Measurements from ENCODE around the gene SEZ6L.
A peak's percentile ranks its signal among the peaks of the same experiment; 100 is the strongest.
"Not testable (repeated sequence)": the region's sequence is repeated elsewhere in the genome, so short reads cannot be mapped to it uniquely, and the experiment has no call there.

SEZ6L gene

DNA sequence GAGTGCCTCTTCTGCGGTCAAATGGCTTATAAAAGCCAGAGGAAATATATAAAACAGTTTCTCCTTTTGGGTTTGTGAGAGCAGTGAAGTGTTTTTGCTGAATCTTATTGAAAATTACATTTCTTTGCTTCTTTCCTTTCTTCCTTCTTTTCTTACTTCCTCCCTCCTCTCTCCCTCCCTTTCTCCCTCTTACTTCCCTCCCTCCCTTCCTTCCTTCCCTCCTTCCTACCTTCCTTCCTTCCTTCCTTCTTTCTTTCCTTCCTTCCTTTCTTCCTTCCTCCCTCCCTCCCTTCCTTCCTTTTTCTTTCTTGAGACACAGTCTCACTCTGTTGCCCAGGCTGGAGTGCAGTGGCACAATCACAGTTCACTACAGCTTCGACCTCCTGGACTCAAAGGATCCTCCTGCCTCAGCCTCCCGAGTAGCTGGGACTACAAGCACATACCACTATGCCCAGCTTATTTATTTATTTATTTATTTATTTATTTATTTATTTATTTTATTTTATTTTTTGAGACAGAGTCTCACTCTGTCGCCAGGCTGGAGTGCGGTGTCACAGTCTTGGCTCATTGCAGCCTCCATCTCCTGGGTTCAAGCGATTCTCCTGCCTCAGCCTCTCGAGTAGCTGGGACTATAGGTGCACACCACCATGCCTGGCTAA, 239.4 kb downstream of the SEZ6L start:
- DNase-seq (ENCODE audit: low read depth, low spot score); H3K27ac ChIP-seq: not testable (repeated sequence)

DNA sequence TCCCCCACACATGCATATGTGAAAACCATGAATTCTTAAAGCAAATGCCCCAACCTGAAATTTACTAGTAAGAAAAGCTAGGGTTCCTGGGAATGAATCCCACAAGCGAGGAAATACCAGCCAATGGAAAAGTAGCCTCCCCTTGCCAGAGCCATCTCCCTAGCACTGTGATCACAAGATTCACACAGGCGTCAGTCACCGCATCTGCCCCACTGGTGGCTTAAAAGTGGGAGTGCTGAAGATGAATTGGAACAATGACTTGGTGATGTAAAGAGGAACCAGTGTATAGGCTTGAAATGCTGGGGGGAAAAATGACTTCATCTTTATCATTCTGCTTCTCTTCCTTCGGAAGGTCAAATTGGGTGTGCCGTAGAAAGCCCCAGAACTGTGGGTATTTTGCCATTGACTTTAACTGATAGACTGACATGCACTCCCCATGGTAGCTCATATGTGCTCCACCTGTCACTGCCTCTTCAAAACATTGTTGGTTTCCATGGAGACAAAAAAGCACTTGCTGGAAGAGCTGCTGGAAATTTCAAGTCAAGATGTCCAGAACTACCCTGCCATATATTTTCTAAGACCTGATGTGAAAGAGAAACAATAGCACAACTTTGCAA, 240.6 kb downstream of the SEZ6L start:
- DNase-seq (ENCODE audit: low read depth, low spot score): no peak
- H3K27ac ChIP-seq: no peak overlapping the region

- no peak for DNase-seq (ENCODE audit: low read depth, low spot score)
- no peak overlapping the region for H3K27ac ChIP-seq
These were observed 241.1 kb downstream of the SEZ6L start for GRCh38 chr22:26410386-26410785.

- no peak for DNase-seq (ENCODE audit: low read depth, low spot score)
These were observed 245.1 kb downstream of the SEZ6L start for GRCh38 chr22:26414347-26414746.

DNA sequence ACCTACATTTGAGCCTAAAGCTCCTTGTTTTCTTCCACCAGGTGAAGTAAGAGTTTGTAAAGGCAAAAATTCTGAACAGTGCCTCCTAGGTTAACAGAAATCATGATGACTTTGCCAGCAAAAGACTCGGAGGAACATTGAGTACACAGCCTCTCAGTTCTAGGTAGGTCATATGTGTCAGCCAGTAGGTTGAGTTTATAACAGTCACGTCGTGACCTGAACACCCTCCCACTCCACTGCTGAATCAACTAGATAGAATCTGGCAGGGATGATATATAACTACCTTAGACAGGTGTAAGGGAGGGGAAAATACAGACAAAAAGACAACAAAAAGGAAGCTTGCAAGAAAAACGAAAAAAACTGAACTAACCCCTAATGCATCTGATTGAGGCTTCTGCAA, 247.0 kb downstream of the SEZ6L start:
- H3K27ac ChIP-seq: no peak overlapping the region
- no peak for DNase-seq (ENCODE audit: low read depth, low spot score)

More at GRCh38 chr22:26414347-26414746, 245.1 kb downstream of the SEZ6L start:
- H3K27ac ChIP-seq: no peak overlapping the region

- H3K27ac ChIP-seq: peak overlapping the region; percentile 56
- DNase-seq (ENCODE audit: low read depth, low spot score): no peak
These were observed 247.5 kb downstream of the SEZ6L start for GRCh38 chr22:26416670-26417276.

- peak overlapping the region; percentile 56 for H3K27ac ChIP-seq
- no peak for DNase-seq (ENCODE audit: low read depth, low spot score)
These were observed 248.1 kb downstream of the SEZ6L start for GRCh38 chr22:26417406-26417805.

DNA sequence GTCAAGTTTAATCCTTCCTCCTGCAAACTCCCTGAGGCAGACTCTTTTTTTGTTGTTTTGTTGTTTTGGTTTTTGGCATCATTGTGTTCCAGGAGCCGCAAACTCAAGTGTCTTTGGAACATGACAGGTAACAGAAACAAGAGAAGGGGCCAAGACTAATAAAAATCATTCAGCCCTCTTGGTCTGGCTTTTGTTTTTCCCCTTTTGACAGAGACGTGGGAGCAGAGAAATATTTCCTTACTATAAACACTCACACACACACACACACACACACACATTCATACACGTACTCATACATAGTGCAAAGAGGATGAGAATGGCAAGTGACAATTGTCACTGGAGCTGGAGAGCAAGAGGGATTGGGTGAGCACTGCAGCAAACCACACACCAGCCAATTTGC, 249.4 kb downstream of the SEZ6L start:
- no peak overlapping the region for H3K27ac ChIP-seq
- DNase-seq (ENCODE audit: low read depth, low spot score): no peak

DNA sequence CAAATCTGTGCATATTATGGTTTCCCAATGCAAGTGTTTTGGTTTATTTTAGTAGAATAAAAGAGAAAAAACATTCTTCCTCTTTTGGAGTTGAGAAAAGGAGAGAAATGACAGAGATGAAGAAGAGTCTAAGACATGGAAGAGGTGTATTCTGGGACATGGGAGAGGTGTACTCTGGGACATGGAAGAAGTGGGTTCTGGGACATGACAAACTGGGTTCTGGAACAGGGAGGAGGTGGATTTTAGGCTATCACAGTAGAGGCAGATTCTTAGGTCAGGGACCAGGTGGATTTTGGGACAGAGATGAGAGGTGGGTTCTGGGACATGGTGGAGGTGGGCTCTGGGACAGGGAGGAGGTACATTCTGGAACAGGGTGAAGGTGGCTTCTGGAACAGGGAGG, 257.7 kb downstream of the SEZ6L start:
- no peak for DNase-seq (ENCODE audit: low read depth, low spot score)
- H3K27ac ChIP-seq: no peak overlapping the region

GRCh38 chr22:26428515-26429457, 259.5 kb downstream of the SEZ6L start, which contains the start of gene ASPHD2:
Gene ASPHD2, plus strand, starts transcription at chr22:26429260. Its CDS starts 4,356 bp downstream, at chr22:26433616.
- no peak for DNase-seq (ENCODE audit: low read depth, low spot score)
- peak within 1 kb of the TSS; percentile 47 for H3K27ac ChIP-seq

DNA sequence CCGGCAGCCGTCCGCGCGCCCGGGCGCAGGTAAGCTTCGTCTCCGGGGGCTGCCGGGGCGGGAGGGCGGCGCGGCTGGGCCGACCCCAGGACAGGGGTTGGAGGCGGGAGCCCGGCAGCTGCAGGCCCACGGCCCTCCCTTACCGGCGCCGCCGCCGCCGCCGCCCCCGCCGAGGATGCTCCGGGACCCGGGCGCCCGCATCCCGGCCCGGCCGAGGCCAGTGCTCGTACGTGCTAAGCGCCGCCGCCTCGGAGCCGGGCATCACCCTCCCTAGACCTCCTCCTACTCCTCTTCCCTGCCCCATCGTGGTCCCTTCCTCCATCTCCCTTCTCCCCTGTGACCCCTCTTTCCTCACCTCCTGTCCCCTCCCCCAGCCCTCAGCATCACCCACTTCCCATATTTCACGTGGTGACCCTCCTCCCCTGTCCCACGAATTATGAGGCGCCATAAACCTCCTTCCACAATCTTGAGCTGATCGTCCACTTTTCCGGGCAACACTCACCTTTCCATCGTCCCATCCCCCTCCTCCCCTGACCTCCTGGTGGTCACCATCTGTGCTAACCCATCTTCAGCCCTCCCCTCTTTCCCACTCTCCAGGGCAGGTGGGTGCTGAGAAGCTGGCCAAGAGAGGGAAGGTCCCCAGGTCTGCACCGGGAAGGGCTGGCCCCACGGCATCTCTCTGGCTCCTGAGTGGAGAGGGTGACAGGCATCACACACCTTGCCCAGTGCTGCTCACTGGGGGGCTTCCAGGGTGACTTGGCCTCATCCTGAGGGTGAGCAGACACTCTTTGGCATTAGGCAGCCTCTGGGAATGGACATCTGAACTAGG, 260.4 kb downstream of the SEZ6L start:
- no peak for DNase-seq (ENCODE audit: low read depth, low spot score)

GRCh38 chr22:26430600-26430999, 261.3 kb downstream of the SEZ6L start:
- no peak for DNase-seq (ENCODE audit: low read depth, low spot score)
- H3K27ac ChIP-seq: no peak overlapping the region

More for the DNA sequence above, 260.4 kb downstream of the SEZ6L start:
- H3K27ac ChIP-seq: no peak overlapping the region

DNA sequence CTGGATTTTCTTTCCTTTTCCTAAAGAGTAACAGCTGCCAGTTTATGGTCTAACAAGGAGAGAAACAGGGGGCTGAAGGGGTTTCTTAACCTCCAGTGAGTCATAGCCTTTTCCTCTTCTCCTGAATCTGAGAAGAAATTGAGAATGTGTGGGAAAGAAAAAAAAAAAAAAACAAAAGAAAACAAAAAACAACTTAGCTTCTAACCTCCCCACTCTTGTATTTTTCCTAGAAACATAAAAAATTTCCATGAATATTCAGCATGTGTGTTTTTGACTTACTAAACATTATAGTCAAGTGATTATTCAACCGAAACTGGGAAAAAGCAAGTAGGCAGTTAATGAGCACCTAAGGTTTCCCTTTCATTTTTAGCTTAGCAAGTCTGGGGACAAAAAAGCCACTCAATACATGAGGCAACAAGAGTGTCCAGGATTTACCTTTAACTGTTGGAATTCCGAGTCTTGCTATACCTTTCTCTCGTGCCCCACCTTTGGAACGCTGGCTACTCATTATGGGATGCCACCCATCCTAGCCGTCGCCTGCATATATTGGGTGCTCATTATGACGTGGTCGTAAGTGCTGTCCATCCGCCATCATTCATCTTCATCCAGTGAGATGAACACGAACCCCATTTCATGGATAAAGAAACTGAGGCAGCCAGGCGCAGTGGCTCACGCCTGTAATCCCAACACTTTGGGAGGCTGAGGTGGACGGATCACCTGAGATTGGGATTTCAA, 262.2 kb downstream of the SEZ6L start:
- H3K27ac ChIP-seq: no peak overlapping the region
- DNase-seq (ENCODE audit: low read depth, low spot score): no peak

- no peak overlapping the region for H3K27ac ChIP-seq
- DNase-seq (ENCODE audit: low read depth, low spot score): no peak
These were observed 263.5 kb downstream of the SEZ6L start for GRCh38 chr22:26432619-26433311.

Measured in epithelial cell of prostate (primary cell).